GM12878 (cell line): Measurements from ENCODE around the gene PLEKHJ1. TPM values are rescaled to one million over a fixed set of nuclear protein-coding genes. Genes with fewer than 3 reads are reported as not detected.

Source experiments
- ATAC-seq: fragments of 200-7000 bp; cut with Tn5 transposase; 3 replicates; pipeline ENCODE4 v1.9.1; 2020; ENCODE audit warnings: mild to moderate bottlenecking, moderate library complexity
- BruUV-seq: library from RNA; stranded (reverse); fragments of 400-500 nt; replicated peaks from 2 replicates; lab custom pipeline; 2021; lab: Mats Ljungman, UMichigan
- CTCF ChIA-PET: fragments of 300-600 bp; sonication (Branson Sonifier 250); formaldehyde crosslinking; extraction: SDS; loops from one replicate; lab custom pipeline; 2021; ENCODE audit warnings: inconsistent platforms; lab: Yijun Ruan, JAX
- POLR2A ChIA-PET: fragments of 350-600 bp; formaldehyde crosslinking; extraction: SDS; loops from one replicate; lab custom pipeline; 2021; ENCODE audit warnings: inconsistent platforms; lab: Charles Lee
- RAD21 ChIA-PET: fragments of 300-600 bp; sonication (Branson Sonifier 250); formaldehyde crosslinking; loops from one replicate; lab custom pipeline; 2023; ENCODE audit warnings: antibody characterized with exemption; ENCODE audit not compliant: unreplicated experiment; lab: Charles Lee
- SMC1A ChIA-PET: fragments of 300-600 bp; sonication (Branson Sonifier 250); formaldehyde crosslinking; loops from one replicate; lab custom pipeline; 2023; ENCODE audit not compliant: unreplicated experiment, uncharacterized antibody; lab: Charles Lee
- DNase-seq: peaks from one replicate; pipeline ENCODE4 v3.0.0-alpha.2; 2011; ENCODE audit warnings: low read depth, low spot score
- FAIRE-seq: peaks from 3 replicates; lab custom pipeline; 2011; peaks lifted over from hg19 to GRCh38; lab: Jason Lieb, UNC
- H2AFZ ChIP-seq: 2 replicates; pipeline ENCODE4 v1.6.0; 2011; ENCODE audit warnings: low read depth, low read length, control low read depth; ENCODE audit not compliant: control insufficient read depth
- H3K27ac ChIP-seq: 2 replicates; pipeline ENCODE4 v1.5.1; 2011; ENCODE audit warnings: control low read depth; ENCODE audit not compliant: control insufficient read depth, insufficient read depth
- H3K27me3 ChIP-seq, 2 experiments: replicated peaks in 1 of 2; 2 replicates each; pipeline versions ENCODE4 v1.6.0 to v1.6.1; 2011; ENCODE audit warnings: low read length in 1 of 2; ENCODE audit not compliant: control insufficient read depth in 2 of 2, insufficient read depth in 2 of 2
- H3K36me3 ChIP-seq, 2 experiments: 2 replicates each; pipeline ENCODE4 v1.5.1; 2011; ENCODE audit warnings: low read length in 1 of 2; ENCODE audit not compliant: control insufficient read depth in 2 of 2, insufficient read depth in 2 of 2
- H3K4me1 ChIP-seq: 2 replicates; pipeline ENCODE4 v1.6.1; 2011; ENCODE audit warnings: mild to moderate bottlenecking, low read length, moderate library complexity, mixed read lengths; ENCODE audit not compliant: control insufficient read depth, insufficient read depth
- H3K4me2 ChIP-seq: 2 replicates; pipeline ENCODE4 v1.6.0; 2011; ENCODE audit warnings: control low read depth; ENCODE audit not compliant: control insufficient read depth, insufficient read depth
- H3K4me3 ChIP-seq: fragments of 200-600 bp; sonication (generic); 2 replicates; pipeline ENCODE4 v1.5.1; 2016
- H3K79me2 ChIP-seq: 2 replicates; pipeline ENCODE4 v1.6.0; 2011; ENCODE audit warnings: low read length; ENCODE audit not compliant: control insufficient read depth, insufficient read depth
- H3K9ac ChIP-seq: 2 replicates; pipeline ENCODE4 v1.8.0; 2011; ENCODE audit warnings: low read length, control low read depth, mixed read lengths; ENCODE audit not compliant: control insufficient read depth, insufficient read depth
- H3K9me3 ChIP-seq: replicated peaks from 3 replicates; pipeline ENCODE4 v1.5.1; 2011; ENCODE audit warnings: mild to moderate bottlenecking, low read length; ENCODE audit not compliant: control insufficient read depth, insufficient read depth
- H4K20me1 ChIP-seq: 2 replicates; pipeline ENCODE4 v1.6.0; 2011; ENCODE audit not compliant: control insufficient read depth, insufficient read depth
- BCL11A ChIP-seq: IDR thresholded peaks from 2 replicates; pipeline ENCODE4 v1.6.1; 2011; ENCODE audit warnings: low read depth, low read length
- CBX5 ChIP-seq: sonication (generic); IDR thresholded peaks from 2 replicates; pipeline ENCODE4 v1.6.1; 2016; ENCODE audit warnings: low read depth, moderate library complexity, mild to moderate bottlenecking, inconsistent platforms
- POLR2A ChIP-seq: IDR thresholded peaks from 2 replicates; pipeline ENCODE4 v1.6.1; 2011; ENCODE audit warnings: low read depth, mild to moderate bottlenecking, low read length
- TAF1 ChIP-seq: IDR thresholded peaks from 2 replicates; pipeline ENCODE4 v1.6.1; 2011; ENCODE audit warnings: mild to moderate bottlenecking, low read depth, low read length, borderline replicate concordance
- ZBTB4 ChIP-seq: fragments of 450-650 bp; formaldehyde crosslinking; IDR thresholded peaks from 2 replicates; pipeline ENCODE4 v1.4.0; 2022; ENCODE audit warnings: mild to moderate bottlenecking, moderate library complexity
- WGBS: methylation state at CpG from one replicate; pipeline ENCODE4 v1.1.6; 2016; ENCODE audit warnings: low lambda C conversion rate; ENCODE audit not compliant: insufficient replicate concordance, insufficient coverage; ENCODE audit errors: missing lambda C conversion rate; 5-methylcytosine and 5-hydroxymethylcytosine counted together
- in situ Hi-C: fragments of 300-500 bp; cut with MboI; formaldehyde crosslinking; loops from 9 replicates; pipeline ENCODE4 v1.14.3; 2018; ENCODE audit warnings: mixed read lengths
- intact Hi-C: fragments of 100-400 bp; cut with micrococcal nuclease; formaldehyde crosslinking; loops from one replicate; pipeline ENCODE4 v1.14.2; 2022; ENCODE audit not compliant: unreplicated experiment
- polyA plus RNA-seq, 11 experiments: library from polyadenylated mRNA; depleted of rRNA in 4 of 11; unstranded in 6 of 11; stranded (reverse) in 5 of 11; fragments of >200 nt; fragmentation: Nextera tagmentation in 4 of 11; fragmentation: Illumina TruSeq in 1 of 11; extraction: Ambion mirVana in 4 of 11; extraction: Trizol in 1 of 11; gene quantifications; 1 replicate in 1 of 11; 2 replicates in 10 of 11; pipeline versions ENCODE4 v1.2.1 to v1.2.3, GENCODE V29; 2011 to 2016; ENCODE audit warnings: inconsistent platforms in 2 of 11, missing spikeins in 2 of 11, low read depth in 1 of 11
- total RNA-seq, 4 experiments: library from RNA; depleted of rRNA in 3 of 4; stranded (reverse); fragments of >200 nt in 3 of 4; fragmentation: Illumina TruSeq in 1 of 4; extraction: Trizol in 1 of 4; gene quantifications; 2 replicates each; pipeline versions ENCODE4 v1.2.1 to v1.2.3, GENCODE V29; 2013 to 2021

Gene PLEKHJ1
- total and polyA plus RNA-seq, 10 of the 15 experiments (the other 5 are each of a cell fraction or from before 2014, with no cell fraction given) = 1.3 to 133 (median 75.0) TPM

- intact Hi-C loops = no loop called here
- CTCF ChIA-PET = interaction anchor here (1.4 to 2.7 kb wide), 2 partner anchors 42 to 58 kb away, joined by 3 to 10 read pairs; no protein-coding TSS in a partner anchor
Measured at GRCh38 chr19:2213799-2214198, 22.3 kb downstream of the PLEKHJ1 start.

More at GRCh38 chr19:2213799-2214198, 22.3 kb downstream of the PLEKHJ1 start:
- Histone ChIP-seq H3K79me2 (no peaks in the 10 kb centered on the region), H3K27ac (no peak overlapping the region), H3K9me3 (no peaks in the 10 kb centered on the region), H4K20me1 (no peaks in the 10 kb centered on the region), H3K4me2 (no peak overlapping the region), H3K9ac (no peak overlapping the region), H3K4me1 (peaks cover 5% of the 10 kb centered on the region), H2AFZ (no peak overlapping the region), H3K36me3 (peaks cover 39 to 75% of the 10 kb centered on the region in 2 experiments; a peak in 3 of 4 replicates), H3K4me3 (no peak overlapping the region), H3K27me3 (no peaks in the 10 kb centered on the region)
- in situ Hi-C loops = no loop called here
- DNase-seq = no peak
- RAD21 ChIA-PET = interaction anchor here (0.6 kb wide), 1 partner anchor 316 kb away, joined by 3 read pairs; no protein-coding TSS in a partner anchor
- POLR2A ChIA-PET = no interaction called here
- 90% methylated on average over 24 of the region's 26 CpGs for WGBS
- SMC1A ChIA-PET = interaction anchor here (1.0 kb wide), 1 partner anchor 58 kb away, joined by 4 read pairs; no protein-coding TSS in a partner anchor
- FAIRE-seq = no peak
- BruUV-seq = no TSS peak
- no peak for ATAC-seq
- no peak for TF ChIP-seq POLR2A
- no peak for TF ChIP-seq CBX5
- TF ChIP-seq TAF1 = no peak
- no peak for TF ChIP-seq ZBTB4 (CRISPR knock-in tag)
- no peak for TF ChIP-seq BCL11A
